GM21786 (cell line): ENCODE results near the gene NEO1.

Experiments
- ATAC-seq: cut with Tn5 transposase; IDR thresholded peaks from one replicate; pipeline ENCODE4 v1.9.1; 2021; ENCODE audit not compliant: unreplicated experiment

Gene NEO1, protein sequence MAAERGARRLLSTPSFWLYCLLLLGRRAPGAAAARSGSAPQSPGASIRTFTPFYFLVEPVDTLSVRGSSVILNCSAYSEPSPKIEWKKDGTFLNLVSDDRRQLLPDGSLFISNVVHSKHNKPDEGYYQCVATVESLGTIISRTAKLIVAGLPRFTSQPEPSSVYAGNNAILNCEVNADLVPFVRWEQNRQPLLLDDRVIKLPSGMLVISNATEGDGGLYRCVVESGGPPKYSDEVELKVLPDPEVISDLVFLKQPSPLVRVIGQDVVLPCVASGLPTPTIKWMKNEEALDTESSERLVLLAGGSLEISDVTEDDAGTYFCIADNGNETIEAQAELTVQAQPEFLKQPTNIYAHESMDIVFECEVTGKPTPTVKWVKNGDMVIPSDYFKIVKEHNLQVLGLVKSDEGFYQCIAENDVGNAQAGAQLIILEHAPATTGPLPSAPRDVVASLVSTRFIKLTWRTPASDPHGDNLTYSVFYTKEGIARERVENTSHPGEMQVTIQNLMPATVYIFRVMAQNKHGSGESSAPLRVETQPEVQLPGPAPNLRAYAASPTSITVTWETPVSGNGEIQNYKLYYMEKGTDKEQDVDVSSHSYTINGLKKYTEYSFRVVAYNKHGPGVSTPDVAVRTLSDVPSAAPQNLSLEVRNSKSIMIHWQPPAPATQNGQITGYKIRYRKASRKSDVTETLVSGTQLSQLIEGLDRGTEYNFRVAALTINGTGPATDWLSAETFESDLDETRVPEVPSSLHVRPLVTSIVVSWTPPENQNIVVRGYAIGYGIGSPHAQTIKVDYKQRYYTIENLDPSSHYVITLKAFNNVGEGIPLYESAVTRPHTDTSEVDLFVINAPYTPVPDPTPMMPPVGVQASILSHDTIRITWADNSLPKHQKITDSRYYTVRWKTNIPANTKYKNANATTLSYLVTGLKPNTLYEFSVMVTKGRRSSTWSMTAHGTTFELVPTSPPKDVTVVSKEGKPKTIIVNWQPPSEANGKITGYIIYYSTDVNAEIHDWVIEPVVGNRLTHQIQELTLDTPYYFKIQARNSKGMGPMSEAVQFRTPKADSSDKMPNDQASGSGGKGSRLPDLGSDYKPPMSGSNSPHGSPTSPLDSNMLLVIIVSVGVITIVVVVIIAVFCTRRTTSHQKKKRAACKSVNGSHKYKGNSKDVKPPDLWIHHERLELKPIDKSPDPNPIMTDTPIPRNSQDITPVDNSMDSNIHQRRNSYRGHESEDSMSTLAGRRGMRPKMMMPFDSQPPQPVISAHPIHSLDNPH (N-terminal part only)

DNA sequence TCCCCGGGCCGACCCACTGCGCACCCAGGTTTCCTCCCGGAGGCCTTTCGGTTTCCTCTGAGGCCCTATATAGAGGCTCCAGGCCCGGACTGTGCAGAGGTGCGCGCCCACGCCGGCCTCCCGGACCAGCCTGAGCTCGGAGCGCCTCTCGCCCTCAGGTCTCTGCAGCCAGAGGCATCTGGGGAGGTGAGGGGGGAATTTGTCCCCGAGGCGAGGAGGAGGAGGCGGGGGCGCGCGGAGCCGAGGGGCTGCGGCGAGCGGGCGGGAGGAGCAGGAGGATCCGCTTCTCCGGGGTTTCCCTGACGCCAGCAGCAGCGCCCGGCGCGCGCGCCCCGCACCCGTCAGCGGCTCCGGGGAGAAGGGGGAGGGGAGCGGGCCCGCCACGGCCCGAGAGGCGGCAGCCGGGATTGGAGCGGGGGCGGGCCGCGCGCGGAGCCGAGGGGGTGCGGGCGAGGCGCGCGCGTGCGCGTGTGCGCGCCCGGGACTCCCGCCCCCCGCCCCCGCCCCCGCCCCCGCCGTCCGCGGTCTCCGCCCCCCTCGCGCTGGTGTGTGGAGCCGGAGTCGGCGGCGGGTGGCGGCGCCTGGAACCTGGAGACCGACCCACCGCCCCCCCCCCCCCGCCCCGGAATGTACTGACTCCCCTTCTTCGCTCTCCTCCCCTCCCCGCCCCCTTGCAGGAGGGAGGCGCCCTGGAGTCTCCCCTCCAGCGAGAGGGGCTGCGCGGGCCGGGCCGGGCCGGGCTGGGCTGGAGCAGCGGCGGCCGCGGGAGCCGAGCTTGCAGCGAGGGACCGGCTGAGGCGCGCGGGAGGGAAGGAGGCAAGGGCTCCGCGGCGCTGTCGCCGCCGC is at the start of gene NEO1:
TSS of gene NEO1 (plus strand) at position 657 of the 846 bp plus-strand sequence. CDS start 213 bp downstream, outside the sequence.
- no peak for ATAC-seq

DNA sequence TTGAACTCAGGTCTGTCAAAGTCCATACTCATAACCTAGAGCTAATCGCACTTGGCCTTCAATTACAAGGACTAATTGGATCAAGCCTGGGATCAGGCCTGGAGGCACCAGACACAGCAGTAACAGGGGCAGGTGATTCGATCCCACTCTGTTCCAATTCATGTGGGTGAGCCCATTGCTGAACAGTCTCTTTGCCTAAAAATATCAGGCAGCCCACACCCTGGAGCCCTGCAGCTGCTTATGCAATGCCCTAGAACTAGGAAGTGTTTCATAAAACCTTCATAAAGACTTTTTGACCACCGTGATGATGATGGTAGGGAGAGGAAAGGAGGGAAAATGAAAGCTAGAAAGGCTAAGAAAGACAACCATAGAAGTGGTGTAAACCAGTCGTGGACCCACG is 47.8 kb upstream of the NEO1 start:
- ATAC-seq: no peak

DNA sequence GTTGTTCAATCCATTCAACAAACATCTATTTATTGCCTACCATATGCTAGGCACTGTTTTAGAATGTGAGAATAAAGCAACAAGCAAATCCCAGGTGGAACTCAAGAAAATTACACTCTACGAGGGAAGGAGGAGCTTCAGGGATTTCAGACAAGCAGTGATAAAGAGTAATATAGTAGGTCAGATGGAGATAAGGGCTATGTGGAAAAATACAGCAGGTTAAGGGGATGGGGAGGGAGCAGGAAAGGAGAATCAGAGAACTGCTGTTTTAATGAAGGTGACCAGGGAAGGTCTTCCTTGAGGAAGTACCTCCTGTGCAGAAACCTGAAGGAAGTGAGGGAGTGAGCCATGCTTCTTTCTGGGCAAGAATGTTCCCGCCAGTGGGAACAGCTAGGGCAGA is 47.2 kb upstream of the NEO1 start:
- no peak for ATAC-seq

DNA sequence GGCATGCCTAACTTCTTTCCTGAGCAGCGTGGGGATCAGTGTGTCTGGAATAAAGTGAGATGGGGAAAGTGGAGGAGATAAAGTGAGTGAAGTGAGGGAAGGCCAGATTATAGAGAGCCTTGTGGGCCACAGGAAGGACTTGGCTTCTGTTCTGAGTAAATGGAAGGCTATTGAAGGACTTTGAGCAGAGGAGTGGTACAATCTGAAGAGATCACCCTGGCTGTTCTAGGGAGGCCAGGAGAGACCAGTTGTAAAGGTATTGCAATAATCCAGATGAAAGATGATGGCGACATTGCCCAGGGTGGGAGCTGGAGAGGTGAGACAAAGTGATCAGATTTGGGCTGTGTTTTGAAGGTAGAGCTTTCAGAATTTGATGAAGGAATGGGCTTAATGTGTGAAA is 46.8 kb upstream of the NEO1 start:
- no peak for ATAC-seq

DNA sequence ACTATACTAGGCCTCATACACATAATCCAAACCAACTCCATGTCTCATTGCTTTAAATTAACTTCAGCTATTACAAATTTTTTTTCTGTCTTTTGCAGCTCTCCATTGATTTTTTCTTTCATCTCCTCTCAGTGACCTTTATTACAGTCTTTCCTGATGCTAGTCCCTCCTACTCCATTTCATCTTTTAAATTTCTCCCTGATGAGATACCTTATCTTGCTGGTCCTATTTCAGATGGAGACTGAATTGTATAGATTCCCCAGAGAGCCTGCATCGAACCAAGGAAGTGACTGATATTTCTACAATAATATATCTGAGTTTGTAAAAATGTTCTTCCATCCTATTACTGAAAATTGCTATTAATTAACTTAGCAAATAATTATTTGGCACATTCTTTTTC is 45.7 kb upstream of the NEO1 start:
- ATAC-seq: no peak

DNA sequence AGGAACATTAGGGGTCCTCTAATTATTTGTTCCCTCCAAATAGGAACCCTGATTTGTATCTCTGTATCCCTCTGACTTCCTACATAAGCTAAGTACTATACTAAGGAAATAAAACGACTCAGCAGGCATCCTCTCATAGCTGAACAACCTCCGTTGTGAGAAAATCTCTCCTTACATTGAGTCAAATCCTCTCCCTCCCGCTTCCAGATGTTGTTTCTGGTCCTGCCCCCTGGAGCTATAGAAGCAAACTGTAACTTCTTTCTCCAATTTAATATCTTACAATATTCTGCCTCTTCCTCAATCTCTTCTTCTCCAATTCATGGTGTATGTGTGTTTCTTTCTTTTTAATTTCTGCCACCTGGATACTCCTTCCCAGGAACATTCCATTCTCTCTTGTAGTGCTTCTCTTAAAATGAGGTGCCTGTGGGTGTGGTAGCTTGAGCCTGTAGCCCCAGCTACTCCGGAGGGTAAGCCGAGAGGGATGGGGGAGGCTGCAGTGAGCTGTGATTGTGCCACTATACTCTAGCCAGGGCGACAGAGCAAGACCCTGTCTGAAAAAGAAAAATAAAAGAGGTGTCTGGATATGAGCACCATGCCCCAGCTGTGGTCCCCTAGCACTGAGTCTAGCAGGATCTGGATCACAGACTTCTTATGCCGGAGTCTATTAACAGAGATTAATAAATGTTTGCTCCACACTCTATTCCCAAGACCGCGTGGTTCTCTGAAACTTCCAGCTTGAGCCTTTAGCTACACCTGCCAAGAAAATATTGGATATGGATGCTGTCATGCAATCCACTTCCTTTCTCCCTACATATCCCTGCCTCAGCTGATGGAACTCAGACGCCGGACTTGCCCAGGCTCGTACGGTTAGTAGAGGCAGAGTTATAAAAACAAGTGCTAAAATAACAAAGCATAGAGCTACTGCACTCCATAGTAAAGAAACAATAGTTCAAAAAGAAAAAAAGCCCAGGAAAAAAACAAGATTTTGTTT is 42.9 kb upstream of the NEO1 start:
- no peak for ATAC-seq

DNA sequence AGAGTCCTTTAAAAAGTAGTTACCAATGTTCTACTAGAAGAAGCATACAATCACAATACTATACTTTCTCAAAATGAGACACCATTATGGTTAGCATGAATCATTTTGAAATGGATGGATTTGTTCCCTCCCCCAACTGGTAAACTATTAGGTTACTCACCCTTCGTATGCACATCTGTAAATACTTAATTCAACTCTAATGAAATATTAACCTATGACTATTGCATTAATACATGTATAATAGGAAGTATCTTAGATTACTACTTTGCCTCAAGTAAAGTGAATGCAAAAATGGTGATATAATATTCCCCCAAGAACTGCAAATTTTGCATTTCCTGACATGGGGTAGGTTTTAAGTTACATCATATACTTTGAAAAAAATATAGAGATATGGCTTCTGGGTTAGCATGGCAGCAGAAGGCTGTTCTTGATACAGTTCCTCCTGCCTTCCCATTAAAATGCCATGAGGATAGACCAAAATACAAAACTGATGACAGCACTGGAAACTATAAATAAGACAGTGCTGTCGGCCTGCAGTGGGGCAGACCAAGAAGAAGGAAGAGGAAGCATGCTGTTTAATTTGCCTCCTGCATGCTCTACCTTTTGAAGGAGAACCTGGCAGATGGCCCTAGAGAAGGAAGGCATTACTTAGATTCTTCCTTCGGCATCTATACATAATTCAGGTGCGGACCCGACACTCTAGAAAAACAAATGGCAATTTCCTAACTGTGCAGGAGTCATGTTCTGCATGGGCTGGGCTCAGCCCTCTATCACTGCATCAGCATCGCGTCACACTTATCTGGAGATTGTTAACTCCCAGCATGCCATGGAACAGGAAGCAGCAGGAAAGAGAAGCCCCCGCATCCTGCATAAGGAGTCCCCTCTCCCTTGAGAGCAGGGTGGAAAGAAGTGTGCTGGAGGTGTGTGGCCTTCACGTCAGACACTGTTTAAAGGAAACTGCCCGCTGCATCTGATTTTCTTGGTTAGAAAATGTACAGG is 41.8 kb upstream of the NEO1 start:
- ATAC-seq: no peak

DNA sequence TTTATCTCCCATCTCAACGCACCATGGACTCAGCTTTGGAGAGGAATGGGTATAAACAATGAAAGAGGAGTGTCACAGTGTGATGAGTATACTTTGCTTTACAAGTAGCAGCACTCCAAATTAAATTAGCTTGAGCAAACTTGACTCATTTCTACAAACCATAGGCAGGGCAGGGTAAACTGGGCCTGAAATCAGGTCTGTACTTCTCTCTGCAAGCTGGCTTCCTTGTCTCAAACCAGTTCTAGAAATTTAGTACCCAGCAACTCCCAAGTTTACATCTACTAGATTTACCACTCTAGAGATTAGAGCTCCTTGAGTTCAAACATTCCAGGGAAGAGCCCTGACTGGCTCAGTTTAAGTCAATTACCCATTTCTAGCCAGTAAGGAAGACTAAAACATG is 37.4 kb upstream of the NEO1 start:
- no peak for ATAC-seq

DNA sequence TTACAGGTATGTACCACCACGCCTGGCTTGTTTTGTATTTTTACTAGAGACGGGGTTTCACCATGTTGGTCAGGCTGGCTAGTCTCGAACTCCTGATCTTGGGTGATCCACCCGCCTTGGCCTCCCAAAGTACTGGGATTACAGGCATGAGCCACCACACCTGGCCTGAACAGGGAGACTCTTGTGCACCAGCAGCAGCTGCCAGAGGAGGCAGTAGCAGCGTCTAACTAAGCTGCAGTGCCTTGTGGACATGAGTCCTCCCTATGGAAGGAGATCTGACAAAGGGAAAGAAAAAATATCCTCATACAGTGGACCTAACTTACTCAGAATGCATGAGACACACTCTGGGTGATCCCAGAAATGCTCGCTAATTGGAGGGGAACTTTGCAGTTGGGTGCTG is 36.8 kb upstream of the NEO1 start:
- ATAC-seq: no peak

DNA sequence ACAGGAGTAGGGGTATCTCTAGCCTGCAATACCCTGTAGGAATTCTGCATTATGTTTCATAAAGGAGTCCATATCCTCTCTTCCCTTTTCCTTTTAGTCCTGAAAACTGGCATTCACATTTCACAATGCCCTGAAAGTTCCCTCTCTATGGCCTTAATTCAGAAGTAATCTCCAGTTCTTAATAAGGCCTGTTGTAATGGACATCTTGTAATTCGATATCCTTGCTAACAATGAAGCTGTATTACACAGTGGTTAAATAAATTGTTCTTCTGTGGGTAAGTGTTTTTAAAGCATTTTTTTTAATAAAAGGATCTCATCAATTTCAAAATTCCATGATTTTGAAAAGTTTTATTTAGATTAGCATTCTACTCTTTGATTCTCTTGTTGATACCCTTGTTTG is 34.3 kb upstream of the NEO1 start:
- no peak for ATAC-seq

DNA sequence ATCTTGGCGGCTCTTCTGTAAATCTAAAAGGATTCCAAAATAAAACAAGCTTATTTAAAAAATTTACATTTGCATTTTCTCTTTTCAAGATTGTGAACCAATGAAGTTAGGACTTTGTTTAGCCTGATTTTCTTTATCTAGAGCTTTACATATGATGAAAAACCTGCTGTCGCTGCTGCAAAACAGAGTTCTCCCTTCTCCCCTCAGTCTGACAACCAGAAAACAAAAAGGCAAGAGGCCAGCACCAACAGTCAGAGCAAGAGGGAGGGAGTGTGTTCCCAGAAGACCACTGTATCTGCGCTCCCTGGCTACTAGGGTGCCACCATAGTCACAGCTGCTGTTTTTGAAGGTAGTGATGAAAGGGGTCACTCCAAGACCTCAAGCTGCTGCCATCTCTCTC is 33.1 kb upstream of the NEO1 start:
- no peak for ATAC-seq

DNA sequence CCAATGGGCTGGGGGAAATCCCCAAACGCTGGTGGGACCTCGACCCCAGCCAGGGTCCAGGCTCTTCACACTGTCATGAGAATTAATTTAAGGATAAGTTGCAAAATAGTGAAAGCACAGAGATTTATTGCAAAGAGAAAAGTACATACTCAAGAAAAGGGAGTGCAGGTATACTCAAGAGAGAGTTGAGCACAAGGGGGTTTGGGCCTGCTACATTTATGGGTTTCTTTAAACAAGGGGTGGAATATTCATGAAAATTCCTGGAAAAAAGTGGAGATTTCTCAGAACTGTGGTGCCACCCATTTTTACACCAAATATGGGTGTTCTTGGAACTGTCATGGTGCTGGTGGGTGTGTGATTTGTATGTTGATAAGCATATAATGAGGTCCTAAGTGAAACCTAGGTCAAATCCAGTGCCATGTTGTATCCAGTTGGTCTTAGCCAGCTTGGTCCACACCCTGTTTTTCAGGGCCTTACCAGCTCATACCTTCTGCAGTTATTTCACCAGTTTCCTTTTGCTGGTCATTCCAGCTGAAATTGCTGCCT is 32.6 kb upstream of the NEO1 start:
- no peak for ATAC-seq

DNA sequence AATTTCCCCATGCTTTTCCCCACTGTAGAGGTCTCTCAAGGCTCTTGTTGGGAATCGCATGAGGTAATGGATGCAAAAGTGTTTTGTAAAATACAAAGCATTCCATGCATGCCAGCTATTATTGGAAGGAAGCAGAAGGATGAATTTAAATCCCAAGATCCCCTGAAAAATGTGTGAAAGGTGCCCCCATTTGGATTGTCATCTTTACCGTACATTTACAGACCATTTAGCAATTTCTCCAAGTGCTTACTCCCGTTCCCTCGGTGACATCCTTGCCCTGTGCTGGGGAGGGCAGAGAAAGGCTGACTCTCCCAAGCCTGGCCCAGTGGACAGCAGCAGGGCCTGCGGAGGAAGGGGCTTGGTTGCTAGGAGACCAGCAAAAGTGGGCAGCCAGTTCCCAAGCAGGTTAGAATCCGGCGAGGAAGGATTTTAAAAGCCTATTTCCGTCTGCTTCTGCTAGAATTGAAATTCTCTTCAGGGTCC is 31.1 kb upstream of the NEO1 start:
- no peak for ATAC-seq

DNA sequence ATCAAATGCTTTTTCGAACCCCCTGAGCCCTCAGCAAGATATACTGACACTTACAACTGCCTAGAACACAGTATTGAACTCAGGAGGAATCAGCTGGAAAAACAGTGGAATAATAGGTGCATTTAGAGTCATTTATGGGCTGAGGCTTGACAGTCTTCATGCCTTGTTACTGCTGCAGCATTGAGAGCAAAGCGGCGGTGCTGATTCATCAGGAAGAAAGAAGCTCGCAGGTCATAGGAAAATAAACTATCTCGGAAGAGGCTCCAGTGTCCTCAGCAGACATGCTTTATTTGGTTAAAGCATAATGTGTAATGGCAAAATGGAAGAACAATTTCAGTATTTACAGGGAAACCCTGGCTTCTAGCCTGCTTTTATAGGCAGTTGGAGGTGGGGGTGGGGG is 30.1 kb upstream of the NEO1 start:
- no peak for ATAC-seq

DNA sequence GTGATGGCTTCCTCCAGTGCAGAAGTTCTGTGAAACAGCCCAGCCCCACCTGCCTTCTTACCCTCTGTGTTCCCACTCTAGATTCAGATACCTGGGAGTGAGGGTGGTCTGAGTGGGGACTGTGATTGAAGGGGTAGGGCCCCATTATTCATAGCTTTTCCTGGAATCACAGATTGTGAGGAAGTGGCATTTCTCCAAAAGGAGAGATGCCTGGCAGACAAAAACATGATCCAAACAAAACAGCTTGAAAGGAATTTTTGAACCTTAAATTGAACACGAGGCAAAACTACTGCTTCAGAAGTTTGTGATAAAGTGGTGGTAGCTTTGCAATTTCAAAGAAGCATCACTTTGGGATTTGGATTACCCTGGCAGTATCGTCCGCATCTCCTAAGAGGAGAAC is 29.2 kb upstream of the NEO1 start:
- no peak for ATAC-seq

DNA sequence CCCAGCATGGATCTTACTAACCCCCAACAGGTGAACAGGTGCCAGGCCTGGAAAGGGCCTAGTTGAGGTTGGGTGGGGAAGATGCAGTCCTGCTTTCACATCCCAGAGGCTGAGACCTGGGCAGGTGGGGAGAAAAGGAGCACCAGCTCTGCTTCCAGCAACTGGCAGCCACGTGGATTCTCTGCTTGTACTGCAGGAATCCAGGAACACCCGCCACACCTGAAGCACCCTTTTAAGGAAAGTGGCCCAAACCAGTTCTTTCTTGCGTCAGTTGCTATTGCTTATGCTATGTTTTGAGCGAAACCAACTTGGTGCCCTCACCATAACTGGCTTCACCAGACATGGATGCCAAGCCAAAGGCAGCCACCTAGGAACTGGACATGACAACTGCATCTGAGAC is 28.1 kb upstream of the NEO1 start:
- ATAC-seq: no peak

DNA sequence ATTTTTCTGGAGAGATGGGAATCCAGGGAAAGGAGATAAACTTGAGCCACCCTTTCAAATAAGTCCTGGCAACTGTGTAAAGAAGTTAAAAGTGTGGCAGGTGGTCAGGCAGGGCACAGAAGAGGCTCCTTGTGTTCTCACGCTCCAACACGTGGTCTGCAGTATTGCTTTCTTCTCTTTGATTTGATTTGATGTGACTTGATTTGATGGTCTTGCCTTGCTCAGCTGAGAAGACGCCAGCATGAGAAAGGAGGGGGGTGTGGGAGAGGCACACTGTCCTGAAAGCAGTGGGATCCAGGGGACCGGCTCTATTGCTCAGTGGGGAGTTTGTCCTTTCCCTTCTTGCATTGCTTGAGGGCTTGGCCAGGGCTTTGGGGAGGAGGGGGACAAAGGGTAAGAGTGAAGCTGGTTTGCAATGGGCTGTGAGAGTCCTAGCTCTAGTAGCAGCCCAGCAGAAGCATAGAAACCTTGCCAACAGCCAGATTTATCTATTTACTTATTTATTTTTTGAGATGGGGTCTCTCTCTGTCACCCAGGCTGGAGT is 25.7 kb upstream of the NEO1 start:
- ATAC-seq: no peak
